DND-41 (cell line): ENCODE results near the gene SERHL2.
"Not testable (repeated sequence)": the region's sequence is repeated elsewhere in the genome, so short reads cannot be mapped to it uniquely, and the experiment has no call there.

Source experiments
- CTCF ChIP-seq: IDR thresholded peaks from 2 replicates; pipeline ENCODE4 v1.5.1; 2012; ENCODE audit warnings: borderline replicate concordance, low read length, moderate library complexity, mild to moderate bottlenecking; ENCODE audit not compliant: poor library complexity, severe bottlenecking; ENCODE audit errors: extremely low read depth
- EZH2 ChIP-seq: IDR thresholded peaks from 3 replicates; pipeline ENCODE4 v1.6.1; 2012; ENCODE audit warnings: borderline replicate concordance, low read depth, mild to moderate bottlenecking, moderate library complexity, low read length, inconsistent platforms; ENCODE audit not compliant: severe bottlenecking

GRCh38 chr22:42531401-42532084 lies 22.2 kb upstream of the SERHL2 start:
- TF ChIP-seq EZH2, CTCF: not testable (repeated sequence)
